HepG2 (cell line): ENCODE data around the gene UGT1A4. TPM values are rescaled to one million over a fixed set of nuclear protein-coding genes. Genes with fewer than 3 reads are reported as not detected.

Source experiments
- GATAD2A ChIP-seq: IDR thresholded peaks from 2 replicates; pipeline ENCODE4 v1.6.1; 2016
- GLI4 ChIP-seq: sonication (generic); formaldehyde crosslinking; IDR thresholded peaks from 2 replicates; pipeline ENCODE4 v1.5.1; 2020; ENCODE audit warnings: missing genetic modification reagents, mild to moderate bottlenecking, moderate library complexity, borderline replicate concordance
- KDM2A ChIP-seq: sonication (generic); formaldehyde crosslinking; IDR thresholded peaks from 2 replicates; pipeline ENCODE4 v1.4.0; 2020; ENCODE audit warnings: low read depth, missing genetic modification reagents, borderline replicate concordance
- KLF13 ChIP-seq: sonication (generic); formaldehyde crosslinking; IDR thresholded peaks from 2 replicates; pipeline ENCODE4 v1.4.0; 2020; ENCODE audit warnings: mild to moderate bottlenecking, missing genetic modification reagents
- PITX1 ChIP-seq: sonication (generic); formaldehyde crosslinking; IDR thresholded peaks from 2 replicates; pipeline ENCODE4 v1.5.1; 2020; ENCODE audit warnings: mild to moderate bottlenecking, missing genetic modification reagents
- RFX1 ChIP-seq: fragments of 450-650 bp; IDR thresholded peaks from 2 replicates; pipeline ENCODE4 v1.6.1; 2017
- RXRB ChIP-seq: IDR thresholded peaks from 2 replicates; pipeline ENCODE4 v1.6.1; 2016; ENCODE audit warnings: borderline replicate concordance, missing genetic modification reagents, missing compliant biosample characterization
- SALL1 ChIP-seq: sonication (generic); formaldehyde crosslinking; IDR thresholded peaks from 2 replicates; pipeline ENCODE4 v1.8.0; 2022; ENCODE audit warnings: mild to moderate bottlenecking, missing genetic modification reagents
- SMAD1 ChIP-seq: sonication (generic); formaldehyde crosslinking; IDR thresholded peaks from 2 replicates; pipeline ENCODE4 v1.4.0; 2020; ENCODE audit warnings: missing genetic modification reagents, low read depth, mild to moderate bottlenecking, borderline replicate concordance
- SMC3 ChIP-seq: IDR thresholded peaks from 2 replicates; pipeline ENCODE4 v1.6.1; 2011; ENCODE audit warnings: low read length, improper control_type of control experiment
- ZNF263 ChIP-seq: sonication (generic); formaldehyde crosslinking; IDR thresholded peaks from 2 replicates; pipeline ENCODE4 v1.4.0; 2020; ENCODE audit warnings: missing genetic modification reagents
- ZNF264 ChIP-seq: sonication (generic); formaldehyde crosslinking; IDR thresholded peaks from 2 replicates; pipeline ENCODE4 v1.4.0; 2020; ENCODE audit warnings: missing genetic modification reagents
- ZNF274 ChIP-seq: sonication (generic); formaldehyde crosslinking; IDR thresholded peaks from 2 replicates; pipeline ENCODE4 v1.5.1; 2020; ENCODE audit warnings: mild to moderate bottlenecking, missing genetic modification reagents
- ZNF501 ChIP-seq: sonication (generic); formaldehyde crosslinking; IDR thresholded peaks from 2 replicates; pipeline ENCODE4 v1.5.1; 2020; ENCODE audit warnings: mild to moderate bottlenecking, moderate library complexity, missing genetic modification reagents
- ZNF547 ChIP-seq: sonication (generic); formaldehyde crosslinking; IDR thresholded peaks from 2 replicates; pipeline ENCODE4 v1.5.1; 2020; ENCODE audit warnings: mild to moderate bottlenecking, missing genetic modification reagents
- ZNF7 ChIP-seq: IDR thresholded peaks from 2 replicates; pipeline ENCODE4 v1.6.1; 2016; ENCODE audit warnings: missing biosample characterization, missing genetic modification reagents
- ZNF768 ChIP-seq: sonication (generic); formaldehyde crosslinking; IDR thresholded peaks from 2 replicates; pipeline ENCODE4 v1.4.0; 2020; ENCODE audit warnings: missing genetic modification reagents
- ZNF883 ChIP-seq: sonication (generic); formaldehyde crosslinking; IDR thresholded peaks from 2 replicates; pipeline ENCODE4 v1.5.1; 2020; ENCODE audit warnings: mild to moderate bottlenecking, missing genetic modification reagents; ENCODE audit errors: not compliant biosample characterization
- ZSCAN9 ChIP-seq: IDR thresholded peaks from 2 replicates; pipeline ENCODE4 v1.6.1; 2016; ENCODE audit warnings: borderline replicate concordance
- polyA plus RNA-seq, 8 experiments: library from polyadenylated mRNA; depleted of rRNA in 3 of 8; stranded (reverse) in 7 of 8; unstranded in 1 of 8; fragments of >200 nt; fragmentation: Illumina TruSeq in 4 of 8; extraction: Trizol in 4 of 8; gene quantifications; 2 replicates each; pipeline versions ENCODE4 v1.2.1 to v1.2.3, GENCODE V29; 2011 to 2016; ENCODE audit warnings: low read depth in 4 of 8, missing spikeins in 1 of 8, mixed read lengths in 1 of 8; ENCODE audit not compliant: insufficient read depth in 1 of 8
- total RNA-seq, 5 experiments: library from RNA; depleted of rRNA; stranded (reverse); fragments of >200 nt; fragmentation: Illumina TruSeq; extraction: Trizol; gene quantifications; 2 replicates each; pipeline ENCODE4 v1.2.3, GENCODE V29; 2016; ENCODE audit warnings: low read depth in 1 of 5
- TF ChIP-seq, protein P1 (sequence below): sonication (generic); formaldehyde crosslinking; IDR thresholded peaks from 2 replicates; pipeline ENCODE4 v1.5.1; 2020; ENCODE audit warnings: mild to moderate bottlenecking, moderate library complexity, missing genetic modification reagents
- TF ChIP-seq, protein P2 (sequence below): sonication (generic); formaldehyde crosslinking; IDR thresholded peaks from 2 replicates; pipeline ENCODE4 v1.9.0; 2022; ENCODE audit warnings: missing genetic modification reagents, mild to moderate bottlenecking, borderline replicate concordance
- TF ChIP-seq, protein P3 (sequence below): IDR thresholded peaks from 2 replicates; pipeline ENCODE4 v1.6.1; 2016; ENCODE audit warnings: missing compliant biosample characterization, missing genetic modification reagents, borderline replicate concordance
- TF ChIP-seq, protein P4 (sequence below): sonication (generic); formaldehyde crosslinking; IDR thresholded peaks from 2 replicates; pipeline ENCODE4 v1.5.0; 2020; ENCODE audit warnings: mild to moderate bottlenecking, missing genetic modification reagents, moderate library complexity

UGT1A4 gene
- total and polyA plus RNA-seq, 2 of the 13 experiments (the other 11 are each of a cell fraction or from before 2014, with no cell fraction given), result not detected

DNA sequence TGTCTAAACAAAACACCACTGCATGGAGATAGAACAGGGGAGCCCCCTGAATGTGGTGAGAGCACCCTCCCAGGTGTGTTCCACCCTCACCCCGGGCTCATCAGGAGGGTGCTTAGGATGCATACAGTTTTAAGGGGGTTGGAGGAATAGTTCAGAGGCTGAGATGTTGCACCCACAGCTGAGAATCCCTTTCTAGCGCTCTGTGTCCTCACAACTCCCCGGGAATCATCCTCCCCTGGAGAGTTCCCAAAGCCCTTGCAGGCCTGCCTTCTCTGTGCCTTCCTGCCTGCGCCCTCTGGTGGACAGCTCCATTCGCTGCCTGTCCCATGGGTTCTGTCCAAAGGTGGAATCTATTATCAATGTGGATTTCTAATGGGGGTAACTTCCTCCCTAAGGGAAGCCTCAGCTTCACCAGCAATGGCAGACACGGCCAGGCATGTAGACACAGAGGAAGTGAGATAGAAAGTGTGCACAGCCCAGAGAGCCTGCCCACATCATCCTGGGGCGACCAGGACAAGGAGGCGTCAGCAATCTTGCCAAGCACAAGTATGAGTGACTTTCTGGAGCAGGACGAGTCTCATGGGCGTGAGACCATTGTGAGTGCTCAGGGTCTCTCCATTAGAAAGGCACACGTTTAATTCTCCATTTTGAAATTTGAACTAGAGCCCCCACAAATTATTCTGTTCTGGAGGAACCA is 7.1 kb upstream of the UGT1A4 start (continued):
- TF ChIP-seq, protein P1, sequence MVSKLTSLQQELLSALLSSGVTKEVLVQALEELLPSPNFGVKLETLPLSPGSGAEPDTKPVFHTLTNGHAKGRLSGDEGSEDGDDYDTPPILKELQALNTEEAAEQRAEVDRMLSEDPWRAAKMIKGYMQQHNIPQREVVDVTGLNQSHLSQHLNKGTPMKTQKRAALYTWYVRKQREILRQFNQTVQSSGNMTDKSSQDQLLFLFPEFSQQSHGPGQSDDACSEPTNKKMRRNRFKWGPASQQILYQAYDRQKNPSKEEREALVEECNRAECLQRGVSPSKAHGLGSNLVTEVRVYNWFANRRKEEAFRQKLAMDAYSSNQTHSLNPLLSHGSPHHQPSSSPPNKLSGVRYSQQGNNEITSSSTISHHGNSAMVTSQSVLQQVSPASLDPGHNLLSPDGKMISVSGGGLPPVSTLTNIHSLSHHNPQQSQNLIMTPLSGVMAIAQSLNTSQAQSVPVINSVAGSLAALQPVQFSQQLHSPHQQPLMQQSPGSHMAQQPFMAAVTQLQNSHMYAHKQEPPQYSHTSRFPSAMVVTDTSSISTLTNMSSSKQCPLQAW, result peak; percentile 61; the same call in 1 of the 2 replicates
- TF ChIP-seq RFX1 (no peak), ZNF501 (CRISPR knock-in tag) (0 out of 2 replicates have a peak, but pooled peaks have one; percentile 25), ZNF883 (CRISPR knock-in tag) (peak; percentile 67), SMC3 (peak; percentile 88), ZNF264 (CRISPR knock-in tag) (no peak), SMAD1 (CRISPR knock-in tag) (0 out of 2 replicates have a peak, but pooled peaks have one; percentile 23), ZNF263 (CRISPR knock-in tag) (peak; percentile 77), GATAD2A (0 out of 2 replicates have a peak, but pooled peaks have one; percentile 33), SALL1 (CRISPR knock-in tag) (peak; percentile 71; the same call in 1 of the 2 replicates), RXRB (CRISPR knock-in tag) (peak; percentile 15; the same call in 1 of the 2 replicates), ZSCAN9 (peak; percentile 29; the same call in 1 of the 2 replicates), PITX1 (CRISPR knock-in tag) (0 out of 2 replicates have a peak, but pooled peaks have one; percentile 16), KDM2A (CRISPR knock-in tag) (peak; percentile 42; the same call in 1 of the 2 replicates), GLI4 (CRISPR knock-in tag) (0 out of 2 replicates have a peak, but pooled peaks have one; percentile 51), ZNF768 (CRISPR knock-in tag) (0 out of 2 replicates have a peak, but pooled peaks have one; percentile 16), ZNF547 (CRISPR knock-in tag) (0 out of 2 replicates have a peak, but pooled peaks have one; percentile 48), ZNF7 (CRISPR knock-in tag) (no peak), KLF13 (CRISPR knock-in tag) (no peak), ZNF274 (CRISPR knock-in tag) (peak; percentile 45; the same call in 1 of the 2 replicates)
- TF ChIP-seq, protein P2, sequence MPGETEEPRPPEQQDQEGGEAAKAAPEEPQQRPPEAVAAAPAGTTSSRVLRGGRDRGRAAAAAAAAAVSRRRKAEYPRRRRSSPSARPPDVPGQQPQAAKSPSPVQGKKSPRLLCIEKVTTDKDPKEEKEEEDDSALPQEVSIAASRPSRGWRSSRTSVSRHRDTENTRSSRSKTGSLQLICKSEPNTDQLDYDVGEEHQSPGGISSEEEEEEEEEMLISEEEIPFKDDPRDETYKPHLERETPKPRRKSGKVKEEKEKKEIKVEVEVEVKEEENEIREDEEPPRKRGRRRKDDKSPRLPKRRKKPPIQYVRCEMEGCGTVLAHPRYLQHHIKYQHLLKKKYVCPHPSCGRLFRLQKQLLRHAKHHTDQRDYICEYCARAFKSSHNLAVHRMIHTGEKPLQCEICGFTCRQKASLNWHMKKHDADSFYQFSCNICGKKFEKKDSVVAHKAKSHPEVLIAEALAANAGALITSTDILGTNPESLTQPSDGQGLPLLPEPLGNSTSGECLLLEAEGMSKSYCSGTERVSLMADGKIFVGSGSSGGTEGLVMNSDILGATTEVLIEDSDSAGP (CRISPR knock-in tag), result peak; percentile 43; the same call in 1 of the 2 replicates
- TF ChIP-seq, protein P3, sequence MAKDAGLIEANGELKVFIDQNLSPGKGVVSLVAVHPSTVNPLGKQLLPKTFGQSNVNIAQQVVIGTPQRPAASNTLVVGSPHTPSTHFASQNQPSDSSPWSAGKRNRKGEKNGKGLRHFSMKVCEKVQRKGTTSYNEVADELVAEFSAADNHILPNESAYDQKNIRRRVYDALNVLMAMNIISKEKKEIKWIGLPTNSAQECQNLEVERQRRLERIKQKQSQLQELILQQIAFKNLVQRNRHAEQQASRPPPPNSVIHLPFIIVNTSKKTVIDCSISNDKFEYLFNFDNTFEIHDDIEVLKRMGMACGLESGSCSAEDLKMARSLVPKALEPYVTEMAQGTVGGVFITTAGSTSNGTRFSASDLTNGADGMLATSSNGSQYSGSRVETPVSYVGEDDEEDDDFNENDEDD (CRISPR knock-in tag), result no peak
- TF ChIP-seq, protein P4, sequence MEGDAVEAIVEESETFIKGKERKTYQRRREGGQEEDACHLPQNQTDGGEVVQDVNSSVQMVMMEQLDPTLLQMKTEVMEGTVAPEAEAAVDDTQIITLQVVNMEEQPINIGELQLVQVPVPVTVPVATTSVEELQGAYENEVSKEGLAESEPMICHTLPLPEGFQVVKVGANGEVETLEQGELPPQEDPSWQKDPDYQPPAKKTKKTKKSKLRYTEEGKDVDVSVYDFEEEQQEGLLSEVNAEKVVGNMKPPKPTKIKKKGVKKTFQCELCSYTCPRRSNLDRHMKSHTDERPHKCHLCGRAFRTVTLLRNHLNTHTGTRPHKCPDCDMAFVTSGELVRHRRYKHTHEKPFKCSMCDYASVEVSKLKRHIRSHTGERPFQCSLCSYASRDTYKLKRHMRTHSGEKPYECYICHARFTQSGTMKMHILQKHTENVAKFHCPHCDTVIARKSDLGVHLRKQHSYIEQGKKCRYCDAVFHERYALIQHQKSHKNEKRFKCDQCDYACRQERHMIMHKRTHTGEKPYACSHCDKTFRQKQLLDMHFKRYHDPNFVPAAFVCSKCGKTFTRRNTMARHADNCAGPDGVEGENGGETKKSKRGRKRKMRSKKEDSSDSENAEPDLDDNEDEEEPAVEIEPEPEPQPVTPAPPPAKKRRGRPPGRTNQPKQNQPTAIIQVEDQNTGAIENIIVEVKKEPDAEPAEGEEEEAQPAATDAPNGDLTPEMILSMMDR (CRISPR knock-in tag), result peak; percentile 94
